VCaP (cell line): Measurements from ENCODE around the gene DOCK3.

Source experiments
- H3K27ac ChIP-seq: fragments of 450-650 bp; 2 replicates; pipeline ENCODE4 v1.5.1; 2017
- CTCF ChIP-seq: fragments of 450-650 bp; conservative IDR thresholded peaks from 2 replicates; pipeline ENCODE4 v1.5.1; 2017; ENCODE audit warnings: mild to moderate bottlenecking, moderate library complexity

Gene DOCK3

GRCh38 chr3:51137715-51138114 lies 463.0 kb downstream of the DOCK3 start:
- H3K27ac ChIP-seq, result no peak overlapping the region
- TF ChIP-seq CTCF, result no peak

- no peak overlapping the region for H3K27ac ChIP-seq
- no peak for TF ChIP-seq CTCF
Observed at GRCh38 chr3:51139616-51140015, 464.9 kb downstream of the DOCK3 start.

DNA sequence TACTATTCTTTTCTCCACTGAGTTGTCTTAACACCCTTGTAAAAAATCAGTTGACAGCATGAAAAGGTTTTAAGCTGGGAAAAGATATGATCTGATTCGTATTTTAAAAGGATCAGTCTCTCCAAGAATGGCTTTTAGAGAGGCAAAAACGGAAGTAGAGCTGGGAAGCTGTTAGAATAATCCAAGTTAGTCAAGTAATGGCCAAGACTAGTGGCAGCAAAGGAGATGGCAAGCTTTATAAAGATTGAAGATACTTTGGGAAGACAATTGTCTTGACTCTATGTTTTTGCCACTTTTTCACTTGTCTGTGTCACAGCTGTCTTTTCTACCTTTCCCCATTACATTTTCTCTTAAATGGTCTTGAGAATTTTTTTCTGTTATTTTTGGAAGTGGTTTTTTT lies 466.8 kb downstream of the DOCK3 start:
- peak; percentile 33; the same call in 1 of the 2 replicates for TF ChIP-seq CTCF
- no peak overlapping the region for H3K27ac ChIP-seq

DNA sequence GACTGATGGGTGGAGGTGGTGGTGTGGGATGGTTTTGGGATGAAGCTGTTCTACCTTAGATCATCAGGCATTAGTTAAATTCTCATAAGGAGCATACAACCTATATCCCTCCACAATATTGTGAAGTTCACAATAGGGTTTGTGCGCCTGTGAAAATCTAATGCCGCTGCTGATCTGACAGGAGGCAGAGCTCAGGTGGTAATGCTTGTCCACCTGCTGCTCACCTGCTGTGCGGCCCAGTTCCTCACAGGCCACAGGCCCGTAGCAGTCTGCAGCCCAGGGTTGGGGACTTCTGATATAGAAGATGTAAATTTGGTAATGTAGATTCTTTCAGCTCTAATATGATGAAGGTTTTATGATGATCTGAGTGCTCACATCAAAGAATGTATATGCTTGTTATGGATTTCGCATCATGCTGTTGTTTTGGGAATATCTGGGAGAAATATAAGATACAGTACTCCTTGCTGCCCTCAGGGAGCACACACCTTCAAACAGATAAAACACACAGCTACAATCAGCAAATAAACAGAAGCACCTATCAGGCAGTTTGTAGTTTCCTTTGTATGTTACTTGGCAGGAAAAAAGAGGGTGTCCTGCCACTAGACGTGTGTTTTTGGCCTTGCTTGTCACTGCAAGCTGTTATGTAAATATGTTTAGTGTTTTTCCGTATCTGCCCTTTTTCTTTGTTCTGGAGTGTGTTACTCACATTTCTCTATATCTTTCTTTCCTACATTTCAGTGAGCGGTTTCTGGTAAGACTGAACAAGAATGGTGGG lies 471.3 kb downstream of the DOCK3 start:
- TF ChIP-seq CTCF, result no peak
- H3K27ac ChIP-seq, result no peak overlapping the region

DNA sequence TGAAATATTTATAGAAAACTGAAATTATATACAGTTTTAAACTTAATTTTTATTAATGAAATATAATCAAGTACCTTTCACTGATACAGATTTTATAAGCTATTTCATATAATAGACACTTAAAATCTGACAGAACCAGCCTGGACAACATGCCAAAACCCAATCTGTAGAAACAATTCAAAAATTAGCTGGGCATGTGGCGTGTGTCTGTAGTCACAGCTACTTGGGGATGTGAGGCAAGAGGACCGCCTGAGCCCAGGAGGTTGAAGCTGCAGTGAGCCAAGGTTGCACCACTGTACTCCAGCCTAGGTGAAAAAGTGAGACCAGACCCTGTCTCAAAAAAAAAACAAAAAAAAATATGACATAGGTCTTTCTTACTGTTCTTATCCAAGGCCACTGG lies 472.1 kb downstream of the DOCK3 start:
- no peak for TF ChIP-seq CTCF
- no peak overlapping the region for H3K27ac ChIP-seq

GRCh38 chr3:51156147-51156546 lies 481.4 kb downstream of the DOCK3 start:
- H3K27ac ChIP-seq, result no peak overlapping the region
- no peak for TF ChIP-seq CTCF

DNA sequence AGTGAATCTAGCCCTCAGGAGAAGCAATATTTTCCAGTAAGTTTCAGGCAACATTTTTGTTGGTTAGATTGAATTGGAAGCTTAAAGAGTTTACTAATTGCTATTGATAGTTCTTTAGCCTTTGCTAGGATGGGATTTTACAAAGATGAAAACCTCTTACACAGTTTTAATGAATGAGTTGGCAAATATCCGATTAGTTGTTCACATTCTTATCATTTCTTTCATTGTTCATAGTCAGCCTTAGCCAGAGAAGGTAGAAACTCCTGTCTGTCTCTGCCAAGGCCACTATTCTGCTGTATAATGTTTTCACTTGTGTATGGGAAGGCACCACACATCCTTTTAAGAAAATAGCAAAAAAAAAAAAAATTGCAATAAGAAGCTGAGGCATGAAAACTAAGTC lies 488.3 kb downstream of the DOCK3 start:
- TF ChIP-seq CTCF, result no peak
- no peak overlapping the region for H3K27ac ChIP-seq
